MM.1S (cell line): Measurements from ENCODE around the gene RFC2.

Source experiments
- EZH2 ChIP-seq: fragments of 300-600 bp; sonication (generic); optimal IDR thresholded peaks from 2 replicates; pipeline ENCODE3; 2017; ENCODE audit warnings: low read depth, mild to moderate bottlenecking, antibody characterized with exemption, low read length, mixed read lengths
- EZH2phosphoT487 ChIP-seq: fragments of 300-600 bp; sonication (generic); IDR thresholded peaks from 2 replicates; pipeline ENCODE4 v1.6.1; 2018; ENCODE audit warnings: antibody characterized with exemption, low read length
- TF ChIP-seq, protein P1 (sequence below): fragments of 300-600 bp; sonication (generic); IDR thresholded peaks from 2 replicates; pipeline ENCODE4 v1.5.1; 2016; ENCODE audit warnings: antibody characterized with exemption, low read length, mixed read lengths

DNA sequence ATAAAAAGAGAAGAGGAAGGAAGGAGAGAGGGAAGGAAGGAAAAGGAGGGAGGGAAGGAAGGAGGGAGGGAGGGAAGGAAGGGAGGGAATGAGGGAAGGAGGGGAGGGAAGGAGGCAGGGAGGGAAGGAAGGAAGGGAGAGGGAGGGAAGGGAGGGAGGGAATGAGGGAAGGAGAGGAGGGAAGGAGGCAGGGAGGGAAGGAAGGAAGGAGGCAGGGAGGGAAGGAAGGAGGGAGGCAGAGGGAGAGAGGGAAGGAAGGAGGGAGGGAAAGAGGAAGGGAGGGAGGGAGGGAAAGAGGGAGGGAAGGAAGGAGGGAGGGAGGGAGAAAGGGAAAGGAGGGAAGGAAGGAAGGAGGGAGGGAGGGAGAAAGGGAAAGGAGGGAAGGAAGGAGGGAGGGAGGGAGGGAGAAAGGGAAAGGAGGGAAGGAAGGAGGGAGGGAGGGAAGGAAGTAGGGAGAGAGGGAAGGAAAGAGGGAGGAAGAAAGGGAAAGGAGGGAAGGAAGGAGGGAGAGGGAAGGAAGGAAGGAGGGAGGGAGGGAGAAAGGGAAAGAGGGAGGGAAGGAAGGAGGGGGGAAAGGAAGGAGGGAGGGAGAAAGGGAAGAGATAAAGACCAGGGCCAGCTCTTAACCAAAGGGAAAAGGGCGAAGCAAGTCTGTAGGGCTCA, 50.1 kb downstream of the RFC2 start:
- TF ChIP-seq, protein P1, sequence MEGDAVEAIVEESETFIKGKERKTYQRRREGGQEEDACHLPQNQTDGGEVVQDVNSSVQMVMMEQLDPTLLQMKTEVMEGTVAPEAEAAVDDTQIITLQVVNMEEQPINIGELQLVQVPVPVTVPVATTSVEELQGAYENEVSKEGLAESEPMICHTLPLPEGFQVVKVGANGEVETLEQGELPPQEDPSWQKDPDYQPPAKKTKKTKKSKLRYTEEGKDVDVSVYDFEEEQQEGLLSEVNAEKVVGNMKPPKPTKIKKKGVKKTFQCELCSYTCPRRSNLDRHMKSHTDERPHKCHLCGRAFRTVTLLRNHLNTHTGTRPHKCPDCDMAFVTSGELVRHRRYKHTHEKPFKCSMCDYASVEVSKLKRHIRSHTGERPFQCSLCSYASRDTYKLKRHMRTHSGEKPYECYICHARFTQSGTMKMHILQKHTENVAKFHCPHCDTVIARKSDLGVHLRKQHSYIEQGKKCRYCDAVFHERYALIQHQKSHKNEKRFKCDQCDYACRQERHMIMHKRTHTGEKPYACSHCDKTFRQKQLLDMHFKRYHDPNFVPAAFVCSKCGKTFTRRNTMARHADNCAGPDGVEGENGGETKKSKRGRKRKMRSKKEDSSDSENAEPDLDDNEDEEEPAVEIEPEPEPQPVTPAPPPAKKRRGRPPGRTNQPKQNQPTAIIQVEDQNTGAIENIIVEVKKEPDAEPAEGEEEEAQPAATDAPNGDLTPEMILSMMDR: no peak
- TF ChIP-seq EZH2 (no peak), EZH2phosphoT487 (no peak)
